Suprapubic skin (tissue), 4 donors: ENCODE results near the gene ATAD3B.
"Not testable (repeated sequence)": the region's sequence is repeated elsewhere in the genome, so short reads cannot be mapped to it uniquely, and the experiment has no call there.

Source experiments
- CTCF ChIP-seq, 2 donors: fragments of 200-600 bp in 1 of 2; fragments of 450-650 bp in 1 of 2; sonication (generic) in 1 of 2; IDR thresholded peaks; one replicate each; pipeline ENCODE4 v1.5.1; 2016 to 2019; ENCODE audit warnings: antibody characterized with exemption in 2 of 2, mild to moderate bottlenecking in 1 of 2, moderate library complexity in 1 of 2
- POLR2A ChIP-seq, 2 donors: fragments of 450-650 bp; IDR thresholded peaks; one replicate each; pipeline ENCODE4 v1.6.1; 2017; ENCODE audit warnings: antibody characterized with exemption in 2 of 2, mild to moderate bottlenecking in 2 of 2, moderate library complexity in 2 of 2
- POLR2AphosphoS5 ChIP-seq, 3 donors: sonication (generic); formaldehyde crosslinking; IDR thresholded peaks; one replicate each; pipeline ENCODE4 v1.6.1; 2017; ENCODE audit warnings: antibody characterized with exemption in 3 of 3

- TF ChIP-seq POLR2A, POLR2AphosphoS5, CTCF (IDR thresholded peaks at IDR 0.05): not testable (repeated sequence)
Measured at GRCh38 chr1:1459711-1460110, 11.9 kb upstream of the ATAD3B start.
